HL-60 (cell line): ENCODE measurements around the gene DYNLL1.

Experiments used
- POLR2AphosphoS5 ChIP-seq: IDR thresholded peaks from 2 replicates; pipeline ENCODE4 v1.6.1; 2012; ENCODE audit warnings: low read depth
- REST ChIP-seq: IDR thresholded peaks from 2 replicates; pipeline ENCODE4 v1.6.1; 2012; ENCODE audit warnings: low read depth; ENCODE audit not compliant: insufficient replicate concordance
- SPI1 ChIP-seq: IDR thresholded peaks from 2 replicates; pipeline ENCODE4 v1.6.1; 2012; ENCODE audit warnings: low read depth, mild to moderate bottlenecking, borderline replicate concordance
- TF ChIP-seq, protein P1 (sequence below): IDR thresholded peaks from one replicate; pipeline ENCODE4 v1.5.1; 2011; ENCODE audit warnings: low read length, control low read depth, inconsistent platforms; ENCODE audit not compliant: insufficient read depth

- TF ChIP-seq POLR2AphosphoS5 (no peak), SPI1 (no peak), REST (no peak)
- TF ChIP-seq, protein P1, sequence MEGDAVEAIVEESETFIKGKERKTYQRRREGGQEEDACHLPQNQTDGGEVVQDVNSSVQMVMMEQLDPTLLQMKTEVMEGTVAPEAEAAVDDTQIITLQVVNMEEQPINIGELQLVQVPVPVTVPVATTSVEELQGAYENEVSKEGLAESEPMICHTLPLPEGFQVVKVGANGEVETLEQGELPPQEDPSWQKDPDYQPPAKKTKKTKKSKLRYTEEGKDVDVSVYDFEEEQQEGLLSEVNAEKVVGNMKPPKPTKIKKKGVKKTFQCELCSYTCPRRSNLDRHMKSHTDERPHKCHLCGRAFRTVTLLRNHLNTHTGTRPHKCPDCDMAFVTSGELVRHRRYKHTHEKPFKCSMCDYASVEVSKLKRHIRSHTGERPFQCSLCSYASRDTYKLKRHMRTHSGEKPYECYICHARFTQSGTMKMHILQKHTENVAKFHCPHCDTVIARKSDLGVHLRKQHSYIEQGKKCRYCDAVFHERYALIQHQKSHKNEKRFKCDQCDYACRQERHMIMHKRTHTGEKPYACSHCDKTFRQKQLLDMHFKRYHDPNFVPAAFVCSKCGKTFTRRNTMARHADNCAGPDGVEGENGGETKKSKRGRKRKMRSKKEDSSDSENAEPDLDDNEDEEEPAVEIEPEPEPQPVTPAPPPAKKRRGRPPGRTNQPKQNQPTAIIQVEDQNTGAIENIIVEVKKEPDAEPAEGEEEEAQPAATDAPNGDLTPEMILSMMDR = no peak
Measured at GRCh38 chr12:120500581-120500980, 4.7 kb downstream of the DYNLL1 start.
